HFFc6 (cell line): ENCODE data around the gene GNG10. TPM values are rescaled to one million over a fixed set of nuclear protein-coding genes. Genes with fewer than 3 reads are reported as not detected.

Experiments
- DNase-seq: peaks from one replicate; pipeline ENCODE4 v3.0.0-alpha.2; 2018
- H3K27ac Mint-ChIP-seq: 2 replicates; pipeline ENCODE4 v1.8.0; 2020; ENCODE audit warnings: mild to moderate bottlenecking, mixed read lengths
- H3K27me3 Mint-ChIP-seq: 2 replicates; pipeline ENCODE4 v1.8.0; 2021; ENCODE audit warnings: mild to moderate bottlenecking, moderate library complexity, mixed read lengths; ENCODE audit not compliant: insufficient read depth
- H3K36me3 Mint-ChIP-seq: 2 replicates; pipeline ENCODE4 v1.8.0; 2021; ENCODE audit warnings: low read depth, mixed read lengths
- H3K4me1 Mint-ChIP-seq: 2 replicates; pipeline ENCODE4 v1.8.0; 2020; ENCODE audit warnings: low read depth, mixed read lengths
- H3K4me3 Mint-ChIP-seq: 2 replicates; pipeline ENCODE4 v1.8.0; 2020; ENCODE audit warnings: mild to moderate bottlenecking, moderate library complexity, mixed read lengths
- H3K9me3 Mint-ChIP-seq: 2 replicates; pipeline ENCODE4 v1.8.0; 2020; ENCODE audit warnings: mild to moderate bottlenecking, mixed read lengths
- CTCF ChIP-seq: fragments of 200-600 bp; sonication (generic); IDR thresholded peaks from 2 replicates; pipeline ENCODE4 v1.5.0; 2021; ENCODE audit warnings: antibody characterized with exemption, mild to moderate bottlenecking
- total RNA-seq, 6 experiments: library from RNA; stranded (reverse); fragmentation: NEBNext Ultra II Directional; extraction: Animal tissue kit (Norgen Biotek cat#: 25700); gene quantifications; 2 replicates in 1 of 6; 3 replicates in 5 of 6; pipeline ENCODE4 v1.2.3, GENCODE V29; 2021

GNG10 gene
- total RNA-seq, 6 experiments from 2014 or later: 60.5 to 72.7 (median 66.0) TPM

- TF ChIP-seq CTCF: no peak
- no peaks in the 10 kb centered on the region for H3K4me1 Mint-ChIP-seq
- H3K36me3 Mint-ChIP-seq: peaks cover 28% of the 10 kb centered on the region
- H3K27ac Mint-ChIP-seq: no peak overlapping the region
- H3K27me3 Mint-ChIP-seq: peaks cover 1% of the 10 kb centered on the region
- H3K4me3 Mint-ChIP-seq: no peak overlapping the region
- no peak for DNase-seq
- no peaks in the 10 kb centered on the region for H3K9me3 Mint-ChIP-seq
These were observed 16.9 kb downstream of the GNG10 start for GRCh38 chr9:111678293-111678692.

GRCh38 chr9:111679199-111679598, 17.8 kb downstream of the GNG10 start:
- no peak for TF ChIP-seq CTCF
- no peak for DNase-seq
- H3K4me3 Mint-ChIP-seq: no peak overlapping the region
- no peak overlapping the region for H3K27ac Mint-ChIP-seq
- peaks cover 1% of the 10 kb centered on the region for H3K27me3 Mint-ChIP-seq
- peaks cover 28% of the 10 kb centered on the region for H3K36me3 Mint-ChIP-seq
- no peaks in the 10 kb centered on the region for H3K4me1 Mint-ChIP-seq
- H3K9me3 Mint-ChIP-seq: no peaks in the 10 kb centered on the region

GRCh38 chr9:111683392-111683791, 22.0 kb downstream of the GNG10 start:
- no peaks in the 10 kb centered on the region for H3K9me3 Mint-ChIP-seq
- no peaks in the 10 kb centered on the region for H3K27me3 Mint-ChIP-seq
- no peak overlapping the region for H3K4me3 Mint-ChIP-seq
- H3K27ac Mint-ChIP-seq: no peak overlapping the region
- H3K36me3 Mint-ChIP-seq: peaks cover 18% of the 10 kb centered on the region
- no peak for DNase-seq
- TF ChIP-seq CTCF: no peak
- peaks cover 6% of the 10 kb centered on the region; the same call in 1 of the 2 replicates for H3K4me1 Mint-ChIP-seq

GRCh38 chr9:111691672-111692329, 30.4 kb downstream of the GNG10 start:
- no peaks in the 10 kb centered on the region for H3K9me3 Mint-ChIP-seq
- peak; percentile 74 for TF ChIP-seq CTCF
- H3K4me3 Mint-ChIP-seq: peak overlapping the region; percentile 41; the same call in 1 of the 2 replicates
- H3K36me3 Mint-ChIP-seq: no peaks in the 10 kb centered on the region
- DNase-seq: peak; percentile 33
- peaks cover 15% of the 10 kb centered on the region for H3K4me1 Mint-ChIP-seq
- H3K27me3 Mint-ChIP-seq: no peaks in the 10 kb centered on the region
- peak overlapping the region; percentile 36; the same call in 1 of the 2 replicates for H3K27ac Mint-ChIP-seq

- Mint-ChIP-seq H3K27ac (no peak overlapping the region), H3K27me3 (no peaks in the 10 kb centered on the region), H3K4me3 (no peak overlapping the region), H3K9me3 (no peaks in the 10 kb centered on the region; the same call in 1 of the 2 replicates), H3K4me1 (peaks cover 13% of the 10 kb centered on the region), H3K36me3 (peaks cover 18% of the 10 kb centered on the region)
- no peak for DNase-seq
- no peak for TF ChIP-seq CTCF
These were observed 35.4 kb downstream of the GNG10 start for GRCh38 chr9:111696796-111697195.
